Loucy (cell line): ENCODE data around the gene OPN3.

Experiments used
- EZH2phosphoT487 ChIP-seq: fragments of 200-600 bp; IDR thresholded peaks from 2 replicates; pipeline ENCODE4 v1.6.1; 2018; ENCODE audit warnings: antibody characterized with exemption, mild to moderate bottlenecking, moderate library complexity, borderline replicate concordance
- TF ChIP-seq, protein P1 (sequence below): fragments of 200-600 bp; sonication (generic); conservative IDR thresholded peaks from 2 replicates; pipeline ENCODE4 v1.5.1; 2014; ENCODE audit warnings: mild to moderate bottlenecking, antibody characterized with exemption, low read length

DNA sequence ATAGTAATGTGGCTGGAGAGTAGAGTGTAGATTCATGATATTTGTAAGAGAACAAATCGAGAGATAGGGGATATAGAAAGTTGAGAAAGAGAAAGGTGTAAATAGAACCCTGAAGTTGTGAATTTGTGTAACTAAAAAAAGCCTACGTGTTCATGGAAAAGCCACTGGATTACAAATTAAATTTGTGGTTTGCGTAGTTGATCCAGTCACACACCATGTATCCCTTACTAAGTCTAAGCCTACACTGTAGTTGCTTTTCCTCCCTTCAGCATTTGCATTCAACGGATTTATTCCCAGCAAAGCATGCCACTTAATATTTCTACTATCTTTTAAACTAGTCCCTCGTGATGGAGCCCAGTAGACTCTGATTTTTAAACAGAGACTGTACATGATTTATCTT lies 83.1 kb downstream of the OPN3 start:
- TF ChIP-seq, protein P1, sequence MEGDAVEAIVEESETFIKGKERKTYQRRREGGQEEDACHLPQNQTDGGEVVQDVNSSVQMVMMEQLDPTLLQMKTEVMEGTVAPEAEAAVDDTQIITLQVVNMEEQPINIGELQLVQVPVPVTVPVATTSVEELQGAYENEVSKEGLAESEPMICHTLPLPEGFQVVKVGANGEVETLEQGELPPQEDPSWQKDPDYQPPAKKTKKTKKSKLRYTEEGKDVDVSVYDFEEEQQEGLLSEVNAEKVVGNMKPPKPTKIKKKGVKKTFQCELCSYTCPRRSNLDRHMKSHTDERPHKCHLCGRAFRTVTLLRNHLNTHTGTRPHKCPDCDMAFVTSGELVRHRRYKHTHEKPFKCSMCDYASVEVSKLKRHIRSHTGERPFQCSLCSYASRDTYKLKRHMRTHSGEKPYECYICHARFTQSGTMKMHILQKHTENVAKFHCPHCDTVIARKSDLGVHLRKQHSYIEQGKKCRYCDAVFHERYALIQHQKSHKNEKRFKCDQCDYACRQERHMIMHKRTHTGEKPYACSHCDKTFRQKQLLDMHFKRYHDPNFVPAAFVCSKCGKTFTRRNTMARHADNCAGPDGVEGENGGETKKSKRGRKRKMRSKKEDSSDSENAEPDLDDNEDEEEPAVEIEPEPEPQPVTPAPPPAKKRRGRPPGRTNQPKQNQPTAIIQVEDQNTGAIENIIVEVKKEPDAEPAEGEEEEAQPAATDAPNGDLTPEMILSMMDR = no peak
- no peak for TF ChIP-seq EZH2phosphoT487
